AG20443 (cell line): ENCODE measurements around the gene SCAMP1.

Source experiments
- DNase-seq: peaks from one replicate; pipeline ENCODE4 v3.0.0; 2012; ENCODE audit warnings: low spot score, mixed read lengths

SCAMP1 gene

GRCh38 chr5:78492650-78493049 lies 132.2 kb downstream of the SCAMP1 start:
- no peak for DNase-seq

DNA sequence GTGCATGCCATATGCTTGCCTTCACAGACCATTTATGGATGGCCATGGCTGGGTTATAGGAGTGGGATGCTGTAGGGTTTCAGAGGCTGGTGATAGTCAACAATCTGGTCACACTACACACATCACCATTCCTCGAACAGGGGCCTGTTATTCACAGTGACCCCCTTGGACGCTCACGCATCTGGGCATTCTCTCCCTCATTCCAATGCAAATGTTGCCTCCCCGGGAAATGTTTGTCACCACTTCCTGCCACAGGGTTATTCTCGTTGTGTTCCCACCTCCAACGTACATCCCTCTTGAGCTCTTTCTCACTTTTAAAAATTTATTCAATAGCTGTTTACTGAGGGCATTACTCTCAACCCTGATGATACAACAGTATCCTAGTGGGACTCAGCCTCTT lies 135.4 kb downstream of the SCAMP1 start:
- no peak for DNase-seq

GRCh38 chr5:78496373-78496772 lies 136.0 kb downstream of the SCAMP1 start:
- peak; percentile 71 for DNase-seq

DNA sequence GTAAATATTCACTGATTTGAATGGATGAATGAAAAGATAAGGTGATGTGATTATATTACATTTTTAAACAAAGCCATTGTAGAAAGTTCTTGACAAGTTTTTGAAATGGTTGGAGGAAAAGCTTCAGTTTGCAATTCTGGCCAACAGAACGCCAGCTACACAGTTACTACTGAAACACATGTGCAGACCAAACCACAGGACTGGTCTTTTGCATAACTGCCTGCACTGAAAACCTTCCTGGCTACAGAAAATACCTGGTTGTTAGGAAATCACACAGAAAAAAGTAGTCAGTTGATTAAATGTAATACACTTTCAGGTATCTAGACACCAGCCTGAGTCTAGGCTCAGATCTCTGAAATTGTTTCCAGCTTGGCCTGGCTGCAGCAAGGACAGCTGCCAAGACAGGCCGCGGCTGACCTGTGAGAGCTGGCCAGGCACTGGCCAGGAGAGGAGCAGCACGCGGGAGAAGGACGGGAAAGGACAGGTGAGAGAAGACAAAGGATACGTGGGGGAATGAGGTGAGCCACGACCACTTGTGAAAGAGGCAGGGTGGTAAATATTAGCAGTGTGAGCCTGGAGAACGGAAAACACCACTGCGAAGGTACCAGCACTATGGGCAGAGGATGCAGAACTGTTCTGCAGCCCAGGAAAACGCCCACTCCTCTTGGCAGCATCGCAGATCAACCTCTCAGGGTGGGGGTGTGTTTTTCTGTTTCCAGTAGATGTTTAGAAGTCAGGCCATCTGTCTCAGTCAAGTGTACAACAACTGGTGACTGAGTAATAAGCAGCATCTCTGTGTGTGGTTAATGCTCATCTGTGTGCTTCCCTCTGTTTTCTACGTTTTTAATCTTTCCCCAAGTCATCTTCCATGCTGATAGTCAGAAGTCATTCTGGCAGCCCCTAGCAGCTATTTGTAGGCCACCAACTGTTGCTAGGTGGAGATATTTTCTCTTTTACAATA lies 137.4 kb downstream of the SCAMP1 start:
- DNase-seq = no peak

GRCh38 chr5:78499485-78499884 lies 139.1 kb downstream of the SCAMP1 start:
- no peak for DNase-seq

GRCh38 chr5:78500028-78500427 lies 139.6 kb downstream of the SCAMP1 start:
- peak; percentile 26 for DNase-seq

GRCh38 chr5:78500871-78501270 lies 140.5 kb downstream of the SCAMP1 start:
- no peak for DNase-seq

- peak; percentile 44 for DNase-seq
Observed at GRCh38 chr5:78501411-78502352, 141.3 kb downstream of the SCAMP1 start.

GRCh38 chr5:78503958-78504653 lies 143.7 kb downstream of the SCAMP1 start:
- DNase-seq = peak; percentile 41

GRCh38 chr5:78504704-78505677 lies 144.6 kb downstream of the SCAMP1 start:
- peak; percentile 94 for DNase-seq

DNA sequence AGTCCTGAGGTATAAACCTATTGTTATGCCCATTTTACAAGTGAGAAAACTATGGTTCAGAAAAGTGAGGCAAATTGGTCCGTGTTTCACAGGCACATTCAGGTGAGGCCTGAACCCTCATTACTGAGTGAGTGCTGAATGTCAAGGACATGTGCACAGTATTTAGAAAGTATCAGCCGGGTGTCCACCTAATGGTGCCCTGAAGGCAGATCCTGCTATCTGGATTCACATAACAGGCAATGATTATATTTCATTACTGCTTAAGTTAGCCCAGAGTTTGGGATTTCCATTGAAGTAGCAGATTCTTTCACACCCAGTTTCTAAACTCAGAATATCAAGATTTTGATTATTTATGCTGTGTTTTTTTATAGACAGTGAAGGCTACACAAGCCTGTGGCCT lies 145.4 kb downstream of the SCAMP1 start:
- no peak for DNase-seq

DNA sequence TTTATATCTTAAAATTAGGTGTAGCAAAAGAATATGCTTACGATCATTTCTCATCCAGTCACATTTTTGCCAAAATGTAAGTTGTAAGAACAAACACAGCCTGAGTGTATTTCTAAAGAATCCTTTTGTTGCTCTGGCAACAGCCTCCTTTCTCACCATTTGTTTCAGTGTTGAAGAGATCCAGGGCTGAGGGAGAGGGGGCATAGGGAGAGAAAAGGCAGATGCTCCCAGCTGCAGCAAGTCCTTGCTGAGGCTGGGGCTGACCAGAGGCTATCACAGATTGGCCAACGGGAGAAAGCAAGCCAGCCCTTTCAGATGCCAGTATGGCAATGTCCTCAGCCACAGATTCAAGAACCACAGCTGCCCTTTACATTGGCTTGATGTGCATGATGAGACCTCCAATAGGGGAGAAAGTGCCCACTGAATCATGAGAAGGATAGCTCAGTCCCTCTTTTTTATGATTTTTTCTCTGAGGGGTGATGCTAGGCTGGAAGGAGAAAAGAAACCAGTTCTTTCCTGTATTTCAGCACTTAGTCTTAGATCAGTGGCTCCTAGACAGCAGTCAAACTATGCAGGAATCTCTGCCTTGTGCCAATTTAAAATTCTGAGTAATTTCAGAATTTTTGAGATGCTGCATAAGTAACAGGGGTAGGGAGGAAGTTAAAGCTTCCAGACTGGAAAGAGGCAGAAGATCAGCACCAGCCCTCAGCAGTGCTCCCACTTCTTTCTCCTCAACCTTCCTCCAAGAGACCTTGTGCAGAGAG lies 146.0 kb downstream of the SCAMP1 start:
- peak; percentile 55 for DNase-seq

DNA sequence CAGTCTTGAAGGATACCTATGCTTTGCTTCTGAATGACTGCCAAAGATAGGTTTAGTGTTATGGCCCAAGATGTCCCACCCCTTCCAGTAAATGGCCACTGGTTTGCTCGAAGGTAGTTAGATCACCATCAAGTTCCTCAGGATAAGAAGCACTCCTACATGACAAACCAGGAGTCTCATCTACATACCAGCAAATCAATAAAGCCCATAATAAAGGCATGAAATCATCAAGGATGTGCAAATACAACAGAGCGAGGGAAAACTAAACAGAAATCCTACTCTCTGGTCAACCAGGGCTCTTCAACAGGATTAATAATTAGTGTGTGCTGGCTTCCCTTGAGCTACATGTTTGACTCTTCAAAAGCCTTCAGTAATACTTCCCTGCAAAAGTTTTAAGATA lies 147.1 kb downstream of the SCAMP1 start:
- no peak for DNase-seq

DNA sequence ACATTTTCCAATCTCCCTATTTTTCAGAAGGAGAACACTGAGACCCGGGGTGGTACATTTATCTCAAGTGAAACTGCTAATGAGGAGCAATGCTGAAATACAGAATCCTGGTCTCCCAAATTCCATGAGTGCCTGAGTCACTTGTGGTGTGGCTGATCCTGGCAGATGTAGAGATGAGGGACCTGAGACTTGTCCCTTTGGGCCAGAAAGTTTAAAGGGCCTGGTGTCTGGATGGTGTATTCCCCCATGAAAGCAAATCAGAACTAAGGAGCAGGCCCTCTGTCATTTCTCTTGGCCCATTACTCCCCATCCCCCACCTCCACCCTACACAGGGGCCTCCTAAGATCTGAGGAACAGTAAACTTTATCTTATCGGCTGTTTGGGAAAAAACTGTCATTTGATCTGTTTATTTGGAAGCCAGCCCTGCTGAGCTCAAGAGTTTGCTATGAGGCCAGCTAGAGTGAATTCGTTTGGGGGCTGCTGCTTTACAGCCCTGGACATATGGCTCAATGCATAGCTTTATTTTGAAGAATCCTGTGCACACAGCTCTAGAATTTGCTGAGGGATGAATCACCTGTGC lies 147.9 kb downstream of the SCAMP1 start:
- DNase-seq = peak; percentile 46

GRCh38 chr5:78509145-78509865 lies 148.9 kb downstream of the SCAMP1 start:
- DNase-seq = no peak

GRCh38 chr5:78509884-78510769 lies 149.7 kb downstream of the SCAMP1 start:
- peak; percentile 61 for DNase-seq

GRCh38 chr5:78511121-78511906 lies 150.9 kb downstream of the SCAMP1 start:
- DNase-seq = no peak
